Sigmoid colon (tissue), 7 donors: ENCODE measurements around the gene PAK2. TPM values are rescaled to one million over a fixed set of nuclear protein-coding genes. Genes with fewer than 3 reads are reported as not detected.

Source experiments
- DNase-seq: peaks from one replicate; pipeline ENCODE4 v3.0.0-alpha.2; 2019
- H3K27ac ChIP-seq, 4 donors: fragments of 200-600 bp; sonication (generic); one replicate each; pipeline ENCODE4 v1.5.1; 2016 to 2019; ENCODE audit warnings: mild to moderate bottlenecking in 1 of 4
- H3K27me3 ChIP-seq, 3 donors: fragments of 200-600 bp; sonication (generic); one replicate each; pipeline ENCODE4 v1.5.1; 2019; ENCODE audit warnings: mild to moderate bottlenecking in 1 of 3
- H3K36me3 ChIP-seq, 4 donors: fragments of 200-600 bp; sonication (generic); one replicate each; pipeline ENCODE4 v1.5.1; 2016 to 2019
- H3K4me1 ChIP-seq, 4 donors: fragments of 200-600 bp; sonication (generic); one replicate each; pipeline ENCODE4 v1.5.1; 2017 to 2019
- H3K4me3 ChIP-seq, 4 donors: fragments of 200-600 bp; sonication (generic); one replicate each; pipeline ENCODE4 v1.5.1; 2017 to 2019; ENCODE audit warnings: mild to moderate bottlenecking in 2 of 4, moderate library complexity in 1 of 4
- H3K9me3 ChIP-seq, 4 donors: fragments of 200-600 bp in 3 of 4; sonication (generic) in 3 of 4; one replicate each; pipeline versions ENCODE4 v1.5.1 to v1.6.1; 2013 to 2019
- EP300 ChIP-seq, 4 donors: sonication (generic); formaldehyde crosslinking; IDR thresholded peaks; one replicate each; pipeline ENCODE4 v1.6.1; 2017; ENCODE audit warnings: antibody characterized with exemption in 4 of 4
- POLR2A ChIP-seq, 2 donors: fragments of 450-650 bp; IDR thresholded peaks; one replicate each; pipeline ENCODE4 v1.6.1; 2016; ENCODE audit warnings: antibody characterized with exemption in 2 of 2, mild to moderate bottlenecking in 2 of 2, moderate library complexity in 2 of 2
- POLR2AphosphoS5 ChIP-seq, 4 donors: sonication (generic); formaldehyde crosslinking; IDR thresholded peaks; one replicate each; pipeline ENCODE4 v1.6.1; 2017; ENCODE audit warnings: antibody characterized with exemption in 4 of 4
- WGBS, 2 donors: extraction: QIAGEN DNeasy Blood & Tissue Kit; methylation state at CpG; one replicate each; pipeline ENCODE4 v1.1.7; 2013; 5-methylcytosine and 5-hydroxymethylcytosine counted together
- intact Hi-C: fragments of 100-400 bp; cut with DNase I; formaldehyde crosslinking; loops from one replicate; pipeline ENCODE4 v1.15.1; 2023
- polyA plus RNA-seq, 3 donors: library from polyadenylated mRNA; stranded (reverse); fragments of 200-250 nt; gene quantifications; one replicate each; pipeline ENCODE4 v1.2.3, GENCODE V29; 2013
- total RNA-seq, 4 donors: library from RNA; depleted of rRNA; stranded (reverse); fragments of >200 nt; gene quantifications; one replicate each; pipeline ENCODE4 v1.1.0, GENCODE V29; 2016
- TF ChIP-seq, protein P1 (sequence below), 4 experiments: fragments of 450-650 bp in 3 of 4; fragments of 200-600 bp in 1 of 4; IDR thresholded peaks; one replicate each; pipeline ENCODE4 v1.5.1; 2016 to 2019; ENCODE audit warnings: antibody characterized with exemption in 4 of 4, mild to moderate bottlenecking in 3 of 4, moderate library complexity in 2 of 4
- donor health status: healthy with polysubstance abuse.
- donor health status: Bipolar disorder and iron deficiency.
- donor health status: healthy.

Gene PAK2
- total and polyA plus RNA-seq, 7 donors, result 22.8 to 44.6 (median 35.5) TPM

- Histone ChIP-seq H3K9me3 (no peaks in the 10 kb centered on the region), H3K27ac (no peak overlapping the region), H3K4me1 (no peaks in the 10 kb centered on the region), H3K27me3 (no peaks in the 10 kb centered on the region), H3K4me3 (no peak overlapping the region), H3K36me3 (peaks cover 0 to 46% (median 2%) of the 10 kb centered on the region in 4 donors)
- no peak for TF ChIP-seq POLR2A (IDR thresholded peaks at IDR 0.05)
- TF ChIP-seq POLR2AphosphoS5 (IDR thresholded peaks at IDR 0.05), result no peak
- 40 to 62% methylated on average over 7 of the region's 7 CpGs for WGBS, 2 donors
- intact Hi-C loops, result no loop called here
- DNase-seq, result no peak
Observed at GRCh38 chr3:196726788-196727675, 12.6 kb upstream of the PAK2 start.

- no peak for DNase-seq
- TF ChIP-seq EP300 (IDR thresholded peaks at IDR 0.05) (no peak), POLR2A (IDR thresholded peaks at IDR 0.05) (no peak), POLR2AphosphoS5 (IDR thresholded peaks at IDR 0.05) (no peak)
- TF ChIP-seq, protein P1, sequence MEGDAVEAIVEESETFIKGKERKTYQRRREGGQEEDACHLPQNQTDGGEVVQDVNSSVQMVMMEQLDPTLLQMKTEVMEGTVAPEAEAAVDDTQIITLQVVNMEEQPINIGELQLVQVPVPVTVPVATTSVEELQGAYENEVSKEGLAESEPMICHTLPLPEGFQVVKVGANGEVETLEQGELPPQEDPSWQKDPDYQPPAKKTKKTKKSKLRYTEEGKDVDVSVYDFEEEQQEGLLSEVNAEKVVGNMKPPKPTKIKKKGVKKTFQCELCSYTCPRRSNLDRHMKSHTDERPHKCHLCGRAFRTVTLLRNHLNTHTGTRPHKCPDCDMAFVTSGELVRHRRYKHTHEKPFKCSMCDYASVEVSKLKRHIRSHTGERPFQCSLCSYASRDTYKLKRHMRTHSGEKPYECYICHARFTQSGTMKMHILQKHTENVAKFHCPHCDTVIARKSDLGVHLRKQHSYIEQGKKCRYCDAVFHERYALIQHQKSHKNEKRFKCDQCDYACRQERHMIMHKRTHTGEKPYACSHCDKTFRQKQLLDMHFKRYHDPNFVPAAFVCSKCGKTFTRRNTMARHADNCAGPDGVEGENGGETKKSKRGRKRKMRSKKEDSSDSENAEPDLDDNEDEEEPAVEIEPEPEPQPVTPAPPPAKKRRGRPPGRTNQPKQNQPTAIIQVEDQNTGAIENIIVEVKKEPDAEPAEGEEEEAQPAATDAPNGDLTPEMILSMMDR (IDR thresholded peaks at IDR 0.05), result no peak
- Histone ChIP-seq H3K4me1 (no peaks in the 10 kb centered on the region), H3K27me3 (no peaks in the 10 kb centered on the region), H3K9me3 (no peaks in the 10 kb centered on the region), H3K4me3 (no peak overlapping the region), H3K36me3 (peaks cover 0 to 23% (median 0%) of the 10 kb centered on the region in 4 donors), H3K27ac (no peak overlapping the region)
- intact Hi-C loops, result no loop called here
- 86 to 91% methylated on average over 3 of the region's 3 CpGs for WGBS, 2 donors
Observed at GRCh38 chr3:196735751-196736150, 3.9 kb upstream of the PAK2 start.

DNA sequence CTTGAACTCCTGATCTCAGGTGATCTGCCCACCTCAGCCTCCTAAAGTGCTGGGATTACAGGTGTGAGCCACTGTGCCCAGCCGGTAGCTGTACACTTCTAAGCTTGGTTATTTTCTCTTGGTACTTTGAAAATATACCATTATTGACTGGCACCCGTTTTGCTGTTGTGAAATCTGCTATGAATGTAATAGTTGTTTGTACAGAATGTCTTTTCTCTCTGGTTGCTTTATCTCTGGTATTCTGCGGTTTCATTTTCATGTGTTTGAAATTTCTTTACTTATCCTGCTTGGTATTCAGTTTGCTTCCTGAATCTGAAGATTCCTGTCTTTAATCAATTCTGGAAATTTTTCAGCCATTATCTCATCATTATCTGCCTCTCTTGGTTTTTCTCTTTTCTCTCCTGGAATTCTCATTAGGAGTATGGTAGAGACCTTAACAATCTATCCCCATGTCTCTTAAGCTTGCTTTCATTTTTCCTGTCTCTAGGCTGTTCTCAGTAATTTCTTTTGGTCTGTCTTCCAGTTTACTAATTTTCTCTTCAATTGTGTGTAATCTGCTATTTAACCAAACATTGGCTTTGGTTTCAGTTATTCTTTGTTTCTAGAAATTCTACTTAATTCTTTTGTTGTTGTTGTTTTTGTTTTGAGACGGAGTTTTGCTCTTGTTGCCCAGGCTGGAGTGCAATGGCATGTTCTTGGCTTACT, 2.8 kb upstream of the PAK2 start:
- Histone ChIP-seq H3K4me3 (no peak overlapping the region), H3K36me3 (peaks cover 0 to 14% (median 0%) of the 10 kb centered on the region in 4 donors), H3K9me3 (no peaks in the 10 kb centered on the region), H3K4me1 (peaks cover 0 to 9% (median 8%) of the 10 kb centered on the region in 4 donors), H3K27me3 (no peaks in the 10 kb centered on the region), H3K27ac (no peak overlapping the region)
- no peak for TF ChIP-seq EP300 (IDR thresholded peaks at IDR 0.05)
- TF ChIP-seq POLR2AphosphoS5 (IDR thresholded peaks at IDR 0.05), result no peak
- TF ChIP-seq, protein P1 (IDR thresholded peaks at IDR 0.05), result no peak
- TF ChIP-seq POLR2A (IDR thresholded peaks at IDR 0.05), result no peak
- 97% methylated on average over 4 of the region's 4 CpGs for WGBS, 2 donors
- intact Hi-C loops, result no loop called here
- DNase-seq, result no peak

GRCh38 chr3:196737655-196738054, 2.0 kb upstream of the PAK2 start:
- Histone ChIP-seq H3K9me3 (no peaks in the 10 kb centered on the region), H3K27ac (no peak overlapping the region), H3K4me1 (peaks cover 0 to 16% (median 16%) of the 10 kb centered on the region in 4 donors), H3K4me3 (no peak overlapping the region), H3K36me3 (peaks cover 0 to 13% (median 0%) of the 10 kb centered on the region in 4 donors), H3K27me3 (no peaks in the 10 kb centered on the region)
- TF ChIP-seq POLR2A (IDR thresholded peaks at IDR 0.05), result no peak
- TF ChIP-seq, protein P1 (IDR thresholded peaks at IDR 0.05), result no peak
- no peak for TF ChIP-seq EP300 (IDR thresholded peaks at IDR 0.05)
- no peak for TF ChIP-seq POLR2AphosphoS5 (IDR thresholded peaks at IDR 0.05)
- no peak for DNase-seq
- intact Hi-C loops, result no loop called here
- 89 to 97% methylated on average over 6 of the region's 6 CpGs for WGBS, 2 donors
